Renal pelvis (tissue), 4 donors: Measurements from ENCODE around the gene TMEM233. TPM values are rescaled to one million over a fixed set of nuclear protein-coding genes. Genes with fewer than 3 reads are reported as not detected.

ENCODE experiments used
- DNase-seq: peaks from one replicate; pipeline ENCODE4 v3.0.0-alpha.2; 2013
- polyA plus RNA-seq, 3 donors: library from polyadenylated mRNA; unstranded; fragments of 120-200 nt; gene quantifications; one replicate each; pipeline ENCODE4 v1.2.1, GENCODE V29; 2013; ENCODE audit not compliant: insufficient read length in 3 of 3

TMEM233 gene
- polyA plus RNA-seq, 3 donors = 1.4 to 2.0 (median 1.8) TPM

- DNase-seq = no peak
Measured at GRCh38 chr12:119679490-119679889, 85.9 kb downstream of the TMEM233 start.

GRCh38 chr12:119681111-119681510 lies 87.5 kb downstream of the TMEM233 start:
- no peak for DNase-seq

GRCh38 chr12:119681728-119682638 lies 88.4 kb downstream of the TMEM233 start:
- DNase-seq = no peak

- no peak for DNase-seq
Measured at GRCh38 chr12:119682639-119683252, 89.2 kb downstream of the TMEM233 start.

- DNase-seq = no peak
Measured at GRCh38 chr12:119683413-119683812, 89.8 kb downstream of the TMEM233 start.

GRCh38 chr12:119683816-119684215 lies 90.2 kb downstream of the TMEM233 start:
- DNase-seq = no peak

- DNase-seq = no peak
Measured at GRCh38 chr12:119684711-119685369, 91.3 kb downstream of the TMEM233 start.

GRCh38 chr12:119685375-119685774 lies 91.8 kb downstream of the TMEM233 start:
- no peak for DNase-seq

GRCh38 chr12:119686355-119686754 lies 92.8 kb downstream of the TMEM233 start:
- no peak for DNase-seq

GRCh38 chr12:119686776-119687175 lies 93.2 kb downstream of the TMEM233 start:
- no peak for DNase-seq

- DNase-seq = no peak
Measured at GRCh38 chr12:119687406-119687805, 93.8 kb downstream of the TMEM233 start.

- no peak for DNase-seq
Measured at GRCh38 chr12:119687879-119688278, 94.3 kb downstream of the TMEM233 start.

- DNase-seq = no peak
Measured at GRCh38 chr12:119689935-119690500, 96.4 kb downstream of the TMEM233 start.

GRCh38 chr12:119691202-119691810 lies 97.7 kb downstream of the TMEM233 start:
- DNase-seq = no peak

GRCh38 chr12:119692410-119692809 lies 98.8 kb downstream of the TMEM233 start:
- DNase-seq = no peak

Other genes with a start within 250 kb of the TMEM233 start
- gene PRKAB1, start 74.4 kb downstream of the TMEM233 start, polyA plus RNA-seq = 10 to 100 TPM; 63.8 to 93.6 (median 90.6) TPM